Measurements from ENCODE around the gene BCAS3.

DNA sequence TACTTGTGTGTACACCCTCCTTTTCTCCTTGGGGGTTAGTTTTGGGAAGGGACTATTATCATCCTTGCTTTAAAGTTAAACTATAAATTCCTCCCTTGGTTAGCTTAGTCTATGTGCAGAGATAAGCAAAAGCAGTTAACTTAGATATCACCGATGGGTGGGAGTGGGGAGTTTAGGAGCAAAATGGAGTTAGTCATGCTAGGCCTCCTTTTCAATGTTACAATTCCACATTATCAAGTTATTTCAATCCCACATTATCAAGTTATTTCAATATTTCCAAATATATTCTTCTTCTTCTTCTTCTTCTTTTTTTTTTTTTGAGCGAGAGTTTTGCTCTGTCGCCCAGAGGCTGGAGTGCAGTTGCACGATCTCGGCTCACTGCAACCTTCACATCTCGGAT lies 1.7 kb upstream of the BCAS3 start:
- TF ChIP-seq, protein P1, sequence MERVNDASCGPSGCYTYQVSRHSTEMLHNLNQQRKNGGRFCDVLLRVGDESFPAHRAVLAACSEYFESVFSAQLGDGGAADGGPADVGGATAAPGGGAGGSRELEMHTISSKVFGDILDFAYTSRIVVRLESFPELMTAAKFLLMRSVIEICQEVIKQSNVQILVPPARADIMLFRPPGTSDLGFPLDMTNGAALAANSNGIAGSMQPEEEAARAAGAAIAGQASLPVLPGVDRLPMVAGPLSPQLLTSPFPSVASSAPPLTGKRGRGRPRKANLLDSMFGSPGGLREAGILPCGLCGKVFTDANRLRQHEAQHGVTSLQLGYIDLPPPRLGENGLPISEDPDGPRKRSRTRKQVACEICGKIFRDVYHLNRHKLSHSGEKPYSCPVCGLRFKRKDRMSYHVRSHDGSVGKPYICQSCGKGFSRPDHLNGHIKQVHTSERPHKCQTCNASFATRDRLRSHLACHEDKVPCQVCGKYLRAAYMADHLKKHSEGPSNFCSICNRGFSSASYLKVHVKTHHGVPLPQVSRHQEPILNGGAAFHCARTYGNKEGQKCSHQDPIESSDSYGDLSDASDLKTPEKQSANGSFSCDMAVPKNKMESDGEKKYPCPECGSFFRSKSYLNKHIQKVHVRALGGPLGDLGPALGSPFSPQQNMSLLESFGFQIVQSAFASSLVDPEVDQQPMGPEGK (CRISPR knock-in tag; IDR thresholded peaks at IDR 0.05; ENCODE audit: borderline replicate concordance) = no peak
- TF ChIP-seq, protein P2, sequence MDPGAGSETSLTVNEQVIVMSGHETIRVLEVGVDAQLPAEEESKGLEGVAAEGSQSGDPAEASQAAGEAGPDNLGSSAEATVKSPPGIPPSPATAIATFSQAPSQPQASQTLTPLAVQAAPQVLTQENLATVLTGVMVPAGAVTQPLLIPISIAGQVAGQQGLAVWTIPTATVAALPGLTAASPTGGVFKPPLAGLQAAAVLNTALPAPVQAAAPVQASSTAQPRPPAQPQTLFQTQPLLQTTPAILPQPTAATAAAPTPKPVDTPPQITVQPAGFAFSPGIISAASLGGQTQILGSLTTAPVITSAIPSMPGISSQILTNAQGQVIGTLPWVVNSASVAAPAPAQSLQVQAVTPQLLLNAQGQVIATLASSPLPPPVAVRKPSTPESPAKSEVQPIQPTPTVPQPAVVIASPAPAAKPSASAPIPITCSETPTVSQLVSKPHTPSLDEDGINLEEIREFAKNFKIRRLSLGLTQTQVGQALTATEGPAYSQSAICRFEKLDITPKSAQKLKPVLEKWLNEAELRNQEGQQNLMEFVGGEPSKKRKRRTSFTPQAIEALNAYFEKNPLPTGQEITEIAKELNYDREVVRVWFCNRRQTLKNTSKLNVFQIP (CRISPR knock-in tag; IDR thresholded peaks at IDR 0.05; ENCODE audit: borderline replicate concordance, low read depth) = no peak
- TF ChIP-seq PPARA (CRISPR knock-in tag; IDR thresholded peaks at IDR 0.05; ENCODE audit: borderline replicate concordance) = no peak
- no peak for TF ChIP-seq BACH2 (CRISPR knock-in tag; IDR thresholded peaks at IDR 0.05; ENCODE audit: borderline replicate concordance)
- TF ChIP-seq TOX (CRISPR knock-in tag; IDR thresholded peaks at IDR 0.05; ENCODE audit: borderline replicate concordance) = no peak
- no peak for TF ChIP-seq GLIS3 (CRISPR knock-in tag; IDR thresholded peaks at IDR 0.05)
- no peak for TF ChIP-seq ZFP3 (CRISPR knock-in tag; IDR thresholded peaks at IDR 0.05)
